Neural cell (in vitro differentiated cells): ENCODE measurements around the gene PIM3. TPM values are rescaled to one million over a fixed set of nuclear protein-coding genes. Genes with fewer than 3 reads are reported as not detected.

Experiments used
- H2AFZ ChIP-seq: fragments of 200-600, 300-800 bp; sonication (generic), shearing (Covaris generic); 2 replicates; pipeline ENCODE4 v1.6.0; 2014; ENCODE audit warnings: low read depth, mild to moderate bottlenecking, antibody characterized with exemption, low read length, moderate library complexity
- H3F3A ChIP-seq: fragments of 200-600 bp; shearing (Covaris generic); 2 replicates; pipeline ENCODE4 v1.6.1; 2016; ENCODE audit warnings: mild to moderate bottlenecking, moderate library complexity, mixed read lengths, antibody characterized with exemption, low read length; ENCODE audit not compliant: insufficient read depth, poor library complexity, severe bottlenecking
- H3K27ac ChIP-seq: fragments of 200-600, 300-800 bp; sonication (generic), shearing (Covaris generic); 2 replicates; pipeline ENCODE4 v1.5.1; 2014; ENCODE audit warnings: mild to moderate bottlenecking, low read length, moderate library complexity
- H3K27me3 ChIP-seq: fragments of 300-800, 200-600 bp; sonication (generic), shearing (Covaris generic); 2 replicates; pipeline ENCODE4 v1.6.0; 2014; ENCODE audit warnings: mild to moderate bottlenecking, low read depth, low read length, moderate library complexity; ENCODE audit not compliant: insufficient read depth
- H3K36me3 ChIP-seq: fragments of 300-800, 200-600 bp; sonication (generic), shearing (Covaris generic); 2 replicates; pipeline ENCODE4 v1.5.1; 2014; ENCODE audit warnings: mild to moderate bottlenecking, antibody characterized with exemption, low read length, moderate library complexity; ENCODE audit not compliant: insufficient read depth
- H3K4me2 ChIP-seq: fragments of 300-800, 200-600 bp; sonication (generic), shearing (Covaris generic); 2 replicates; pipeline ENCODE4 v1.6.0; 2014; ENCODE audit warnings: mild to moderate bottlenecking, low read length
- H3K4me3 ChIP-seq: fragments of 300-800, 200-600 bp; sonication (generic), shearing (Covaris generic); 2 replicates; pipeline ENCODE4 v1.5.1; 2014; ENCODE audit warnings: mild to moderate bottlenecking, low read length, moderate library complexity
- H3K79me2 ChIP-seq: fragments of 200-600 bp; shearing (Covaris generic); replicated peaks from 2 replicates; pipeline ENCODE4 v1.6.0; 2014; ENCODE audit warnings: mild to moderate bottlenecking, low read length, moderate library complexity; ENCODE audit not compliant: insufficient read depth
- H3K9ac ChIP-seq: fragments of 300-800, 200-600 bp; sonication (generic), shearing (Covaris generic); 2 replicates; pipeline ENCODE4 v1.6.1; 2016; ENCODE audit warnings: mild to moderate bottlenecking, low read length, mixed read lengths
- H3K9me2 ChIP-seq: fragments of 200-600 bp; shearing (Covaris generic); 2 replicates; pipeline ENCODE4 v1.6.1; 2016; ENCODE audit warnings: mild to moderate bottlenecking, low read length, mixed read lengths; ENCODE audit not compliant: insufficient read depth
- H3K9me3 ChIP-seq: fragments of 200-600, 300-800 bp; sonication (generic), shearing (Covaris generic); 2 replicates; pipeline ENCODE4 v1.6.1; 2016; ENCODE audit warnings: mild to moderate bottlenecking, mixed run types, low read length, moderate library complexity, mixed read lengths
- H4K20me1 ChIP-seq: fragments of 200-600 bp; shearing (Covaris generic); 2 replicates; pipeline ENCODE4 v1.6.1; 2016; ENCODE audit warnings: mild to moderate bottlenecking, mixed run types; ENCODE audit not compliant: insufficient read depth
- CTCF ChIP-seq: fragments of 450-650 bp; IDR thresholded peaks from 2 replicates; pipeline ENCODE4 v1.5.1; 2014; ENCODE audit warnings: antibody characterized with exemption, mild to moderate bottlenecking, moderate library complexity; ENCODE audit not compliant: poor library complexity, severe bottlenecking
- EP300 ChIP-seq: fragments of 450-650 bp; conservative IDR thresholded peaks from 2 replicates; pipeline ENCODE4 v1.6.1; 2014; ENCODE audit warnings: antibody characterized with exemption, mild to moderate bottlenecking, moderate library complexity; ENCODE audit not compliant: poor library complexity, severe bottlenecking
- EZH2 ChIP-seq: fragments of 200-600, 300-800 bp; shearing (Covaris generic), sonication (generic); IDR thresholded peaks from 2 replicates; pipeline ENCODE4 v1.6.1; 2014; ENCODE audit warnings: antibody characterized with exemption, low read length, borderline replicate concordance, mild to moderate bottlenecking; ENCODE audit not compliant: insufficient read depth, poor library complexity, severe bottlenecking
- MXI1 ChIP-seq: fragments of 450-650 bp; conservative IDR thresholded peaks from 2 replicates; pipeline ENCODE4 v1.6.1; 2014; ENCODE audit warnings: antibody characterized with exemption, mild to moderate bottlenecking; ENCODE audit not compliant: poor library complexity, severe bottlenecking
- POLR2AphosphoS5 ChIP-seq: IDR thresholded peaks from 2 replicates; pipeline ENCODE4 v1.6.1; 2012
- RAD21 ChIP-seq: fragments of 450-650 bp; conservative IDR thresholded peaks from 2 replicates; pipeline ENCODE4 v1.6.1; 2014; ENCODE audit warnings: antibody characterized with exemption, mild to moderate bottlenecking, moderate library complexity
- REST ChIP-seq: IDR thresholded peaks from 2 replicates; pipeline ENCODE4 v1.6.1; 2012; ENCODE audit warnings: borderline replicate concordance
- SMC3 ChIP-seq: fragments of 450-650 bp; conservative IDR thresholded peaks from 2 replicates; pipeline ENCODE4 v1.6.1; 2014; ENCODE audit warnings: antibody characterized with exemption, mild to moderate bottlenecking, moderate library complexity; ENCODE audit not compliant: poor library complexity
- TAF1 ChIP-seq: IDR thresholded peaks from 2 replicates; pipeline ENCODE4 v1.6.1; 2012; ENCODE audit warnings: low read depth
- polyA plus RNA-seq: library from polyadenylated mRNA; depleted of rRNA; stranded (reverse); fragments of >200 nt; gene quantifications from 2 replicates; pipeline ENCODE4 v1.2.3, GENCODE V29; 2014

Gene PIM3
- polyA plus RNA-seq, 1 donor from 2014 or later = 28.7 TPM

GRCh38 chr22:49996119-49996517 lies 35.5 kb downstream of the PIM3 start:
- Histone ChIP-seq H3F3A (no peaks in the 10 kb centered on the region), H3K9ac (no peak overlapping the region), H3K79me2 (no peaks in the 10 kb centered on the region), H2AFZ (no peak overlapping the region), H3K27ac (no peak overlapping the region), H3K4me3 (no peak overlapping the region), H3K4me2 (no peak overlapping the region), H3K27me3 (peaks cover 9% of the 10 kb centered on the region), H3K9me2 (no peaks in the 10 kb centered on the region), H3K36me3 (no peaks in the 10 kb centered on the region), H4K20me1 (no peaks in the 10 kb centered on the region), H3K9me3 (no peaks in the 10 kb centered on the region)
- TF ChIP-seq TAF1 (no peak), RAD21 (no peak), POLR2AphosphoS5 (no peak), SMC3 (no peak), EP300 (no peak), MXI1 (no peak), REST (no peak)

- Histone ChIP-seq H3K4me2 (no peak overlapping the region), H3K27me3 (peaks cover 9% of the 10 kb centered on the region), H3K27ac (no peak overlapping the region), H3K79me2 (no peaks in the 10 kb centered on the region), H4K20me1 (no peaks in the 10 kb centered on the region), H3F3A (no peaks in the 10 kb centered on the region), H3K9me3 (no peaks in the 10 kb centered on the region), H3K9me2 (no peaks in the 10 kb centered on the region), H3K4me3 (no peak overlapping the region), H2AFZ (no peak overlapping the region), H3K9ac (no peak overlapping the region), H3K36me3 (no peaks in the 10 kb centered on the region)
- no peak for TF ChIP-seq CTCF
- no peak for TF ChIP-seq EP300
- no peak for TF ChIP-seq SMC3
- TF ChIP-seq TAF1 = no peak
- no peak for TF ChIP-seq REST
- TF ChIP-seq EZH2 = no peak
- TF ChIP-seq POLR2AphosphoS5 = no peak
- no peak for TF ChIP-seq RAD21
- no peak for TF ChIP-seq MXI1
Measured at GRCh38 chr22:49996518-49997250, 36.1 kb downstream of the PIM3 start.
